Rectal smooth muscle tissue (tissue), 1 donor: ENCODE results near the gene A1BG.

Experiments
- H3K27ac ChIP-seq: one replicate; pipeline ENCODE4 v1.7.0; 2013; ENCODE audit warnings: low read depth, low read length, inconsistent platforms
- H3K27me3 ChIP-seq: one replicate; pipeline ENCODE4 v1.7.0; 2013; ENCODE audit warnings: low read length; ENCODE audit not compliant: control insufficient read depth, insufficient read depth
- H3K36me3 ChIP-seq: one replicate; pipeline ENCODE4 v1.7.0; 2013; ENCODE audit warnings: low read length; ENCODE audit not compliant: control insufficient read depth, insufficient read depth
- H3K4me1 ChIP-seq: one replicate; pipeline ENCODE4 v1.7.0; 2013; ENCODE audit warnings: low read length; ENCODE audit not compliant: control insufficient read depth, insufficient read depth
- H3K4me3 ChIP-seq: one replicate; pipeline ENCODE4 v1.7.0; 2013; ENCODE audit warnings: low read length
- H3K9ac ChIP-seq: one replicate; pipeline ENCODE4 v1.7.0; 2013; ENCODE audit warnings: low read length

A1BG gene

DNA sequence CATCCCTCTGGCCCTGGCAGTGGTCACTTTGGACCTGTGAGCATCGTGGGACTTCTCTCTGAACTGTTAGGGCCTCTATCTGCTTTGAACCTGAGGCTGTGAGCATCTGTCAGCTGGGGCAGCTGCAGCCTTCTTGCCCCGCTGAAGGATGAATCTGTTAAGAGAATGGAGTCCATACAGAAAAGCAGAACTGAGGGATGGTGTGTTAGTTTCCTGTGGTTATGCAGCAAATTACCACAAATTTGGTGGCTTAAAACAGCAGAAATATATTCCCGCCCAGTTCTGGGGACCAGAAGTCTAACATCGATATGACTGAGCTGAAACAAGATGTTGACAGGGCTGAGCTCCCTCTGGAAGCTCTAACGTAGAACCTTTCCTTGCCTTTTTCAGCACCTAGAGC, 10.9 kb upstream of the A1BG start:
- no peak overlapping the region for H3K9ac ChIP-seq
- H3K36me3 ChIP-seq, result no peaks in the 10 kb centered on the region
- H3K4me1 ChIP-seq, result peaks cover 3% of the 10 kb centered on the region
- H3K27ac ChIP-seq, result no peak overlapping the region
- H3K4me3 ChIP-seq, result no peak overlapping the region
- peaks cover 3% of the 10 kb centered on the region for H3K27me3 ChIP-seq

DNA sequence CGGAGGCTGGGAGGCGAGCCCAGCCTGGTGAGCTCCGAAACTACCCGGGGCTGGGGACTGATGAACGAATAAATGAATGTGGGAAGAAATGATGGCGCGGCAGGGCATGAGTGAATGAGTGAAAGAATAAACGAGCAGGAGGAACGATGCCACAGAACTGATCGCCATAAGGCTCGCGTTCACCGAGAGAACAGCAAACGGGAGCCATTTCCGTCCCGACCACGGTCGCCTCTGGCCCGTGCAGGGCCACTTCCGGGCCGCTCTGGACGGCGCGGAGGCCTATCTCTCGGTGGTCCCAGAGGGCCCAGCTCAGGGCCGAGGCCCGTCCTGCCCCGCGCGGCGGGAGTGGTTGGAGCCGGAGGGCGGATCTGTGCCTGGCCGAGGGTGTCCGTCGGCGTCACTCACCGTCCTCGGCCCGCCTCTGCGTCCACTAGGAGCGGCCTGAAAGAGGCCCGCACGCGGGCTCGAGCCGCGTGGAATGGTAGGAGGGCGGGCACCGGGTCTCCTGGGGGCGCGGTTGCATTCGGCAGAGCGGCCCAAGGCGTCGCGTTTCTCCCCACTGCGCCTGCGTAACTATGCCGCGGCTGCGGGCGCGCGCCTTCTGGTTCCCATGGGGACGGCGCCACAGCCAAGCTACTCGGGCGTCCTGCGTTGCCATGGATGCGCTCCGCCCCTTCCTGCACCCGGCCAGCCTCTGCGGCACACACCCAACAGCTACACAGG, 9.1 kb upstream of the A1BG start, which contains the start of gene ZNF497:
ZNF497 (minus strand) TSS at position 480 of the 723 bp plus-strand sequence. CDS start 5,116 bp downstream, outside the sequence.
- Histone ChIP-seq H3K4me1 (peaks cover 3% of the 10 kb centered on the region), H3K27ac (peak within 1 kb of the TSS; percentile 98), H3K36me3 (no peaks in the 10 kb centered on the region), H3K9ac (peak within 1 kb of the TSS; percentile 94), H3K27me3 (peaks cover 3% of the 10 kb centered on the region), H3K4me3 (peak within 1 kb of the TSS; percentile 94)

DNA sequence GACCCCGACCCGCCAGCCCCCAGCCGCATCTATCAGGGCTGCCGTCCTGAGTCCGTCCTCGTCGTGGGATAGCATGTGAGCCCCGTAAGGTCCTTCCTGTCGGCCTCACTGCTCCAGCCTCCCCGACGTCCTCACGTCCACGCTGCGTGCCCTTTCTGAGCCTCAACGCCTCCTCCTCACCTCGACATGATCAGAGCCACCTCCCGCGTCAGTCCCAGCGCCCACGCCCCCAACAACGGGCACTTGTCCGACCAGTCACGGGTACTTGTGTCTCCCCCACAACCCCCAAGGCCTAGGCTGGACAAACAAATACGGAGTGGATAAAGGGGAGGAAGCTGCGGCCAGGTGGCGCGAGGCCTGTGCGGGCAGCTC, 8.6 kb upstream of the A1BG start:
- H3K4me3 ChIP-seq, result peak overlapping the region; percentile 94

DNA sequence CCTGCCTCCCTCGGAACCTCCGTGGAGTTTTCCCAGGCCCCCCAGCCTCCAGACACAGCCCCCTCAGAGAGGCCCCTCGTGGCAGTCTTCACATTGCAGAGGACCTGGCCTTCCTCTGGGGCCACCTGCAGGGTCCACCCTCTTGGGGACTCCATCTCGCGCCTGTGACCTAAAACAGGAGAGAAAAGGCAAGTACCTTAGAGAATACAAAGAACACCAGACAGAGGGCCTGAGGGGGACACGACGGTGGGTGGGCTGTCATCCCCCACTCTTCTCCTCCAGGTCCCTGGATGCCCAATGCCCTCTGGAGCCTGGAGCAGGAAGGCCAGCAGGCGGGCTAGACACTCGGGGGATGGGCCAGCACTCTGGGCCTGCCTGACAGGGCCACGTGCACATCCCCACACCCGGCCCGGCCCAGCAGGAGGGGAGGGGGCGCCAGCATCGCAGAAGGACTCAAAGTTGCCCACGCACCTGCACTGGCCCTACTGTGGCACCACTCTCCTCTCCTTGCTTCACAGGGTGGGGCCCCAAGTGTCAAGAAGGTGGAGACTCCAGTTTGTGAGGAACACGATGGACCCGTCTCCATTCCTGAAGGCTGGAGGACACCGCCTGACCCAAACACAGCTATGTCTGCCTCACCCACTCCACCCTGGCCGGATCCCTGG, 4.3 kb upstream of the A1BG start:
- H3K36me3 ChIP-seq, result no peaks in the 10 kb centered on the region
- peaks cover 4% of the 10 kb centered on the region for H3K27me3 ChIP-seq
- peaks cover 3% of the 10 kb centered on the region for H3K4me1 ChIP-seq
- H3K9ac ChIP-seq, result no peak overlapping the region
- H3K4me3 ChIP-seq, result no peak overlapping the region
- H3K27ac ChIP-seq, result no peak overlapping the region

More for the DNA sequence above, 8.6 kb upstream of the A1BG start:
- Histone ChIP-seq H3K4me1 (peaks cover 3% of the 10 kb centered on the region), H3K27me3 (peaks cover 2% of the 10 kb centered on the region), H3K9ac (peak overlapping the region; percentile 94), H3K36me3 (no peaks in the 10 kb centered on the region), H3K27ac (peak overlapping the region; percentile 98)

DNA sequence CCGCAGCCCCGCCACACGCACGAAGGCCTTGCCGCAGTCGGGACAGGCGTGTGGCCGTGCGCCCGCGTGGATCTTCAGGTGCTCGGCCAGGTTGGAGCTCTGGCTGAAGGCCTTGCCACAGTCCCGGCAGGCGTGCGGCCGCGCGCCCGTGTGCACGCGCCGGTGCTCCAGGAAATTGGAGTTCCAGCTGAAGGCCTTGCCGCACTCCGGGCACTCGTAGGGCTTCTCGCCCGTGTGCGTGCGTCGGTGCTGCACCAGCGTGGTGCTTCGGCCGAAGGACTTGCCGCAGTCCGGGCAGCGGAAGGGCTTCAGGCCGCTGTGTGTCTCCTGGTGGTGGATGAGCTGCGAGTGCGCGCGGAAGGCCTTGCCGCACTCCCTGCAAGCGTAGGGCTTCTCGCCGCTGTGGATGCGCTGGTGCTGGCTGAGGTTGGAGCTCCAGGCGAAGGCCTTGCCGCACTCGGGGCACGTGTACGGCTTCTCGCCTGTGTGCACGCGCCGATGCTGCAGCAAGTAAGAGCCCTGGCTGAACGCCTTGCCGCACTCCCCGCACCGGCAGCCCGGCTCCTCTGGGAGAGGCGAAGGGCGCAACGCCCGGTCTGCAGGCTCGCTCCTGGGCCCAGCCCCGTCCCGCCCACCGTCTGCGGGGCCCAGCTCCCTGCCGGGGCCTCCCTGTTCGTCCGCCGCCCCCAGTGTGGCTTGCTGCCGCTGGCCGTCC, 3.6 kb upstream of the A1BG start:
- Histone ChIP-seq H3K27me3 (peaks cover 4% of the 10 kb centered on the region), H3K27ac (no peak overlapping the region), H3K9ac (no peak overlapping the region), H3K4me1 (peaks cover 3% of the 10 kb centered on the region), H3K36me3 (no peaks in the 10 kb centered on the region), H3K4me3 (peak overlapping the region; percentile 49)

DNA sequence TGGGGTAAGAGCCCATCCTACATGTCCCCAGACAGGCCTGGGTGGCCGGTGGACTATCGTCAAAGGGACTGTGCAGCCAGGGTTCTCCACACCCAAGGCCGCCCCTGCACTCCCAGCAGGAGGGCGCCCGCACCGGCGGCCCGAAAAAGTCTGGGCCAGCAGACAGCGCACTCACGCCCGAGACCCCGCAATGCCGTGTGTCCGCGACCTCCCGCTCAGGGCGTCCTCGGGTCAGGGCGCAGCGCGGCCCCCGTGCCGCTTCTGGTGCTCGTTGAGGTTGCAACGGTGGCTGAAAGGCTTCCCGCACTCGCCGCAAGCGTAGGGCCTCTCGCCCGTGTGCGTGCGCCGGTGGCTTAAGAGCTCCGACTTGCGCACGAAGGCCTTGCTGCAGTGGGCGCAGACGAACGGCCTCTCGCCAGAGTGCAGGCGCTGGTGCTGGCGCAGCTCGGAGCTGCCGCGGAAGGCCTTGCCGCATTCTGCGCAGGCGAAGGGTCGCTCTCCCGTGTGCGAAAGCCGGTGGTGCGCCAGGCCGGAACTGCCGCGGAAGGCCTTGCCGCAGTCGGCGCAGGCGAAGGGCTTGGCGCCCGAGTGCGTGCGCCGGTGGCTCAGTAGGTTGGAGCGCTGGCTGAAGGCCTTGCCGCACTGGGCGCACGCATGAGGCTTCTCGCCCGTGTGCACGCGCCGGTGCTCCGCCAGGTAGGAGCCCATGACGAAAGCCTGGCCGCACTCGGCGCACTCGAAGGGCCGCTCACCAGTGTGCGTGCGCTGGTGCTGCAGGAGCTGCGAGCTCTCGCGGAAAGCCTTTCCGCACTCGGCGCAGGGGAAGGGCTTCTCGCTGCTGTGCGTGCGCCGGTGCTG, 2.8 kb upstream of the A1BG start:
- Histone ChIP-seq H3K9ac (no peak overlapping the region), H3K4me3 (peak overlapping the region; percentile 49), H3K27ac (no peak overlapping the region), H3K36me3 (no peaks in the 10 kb centered on the region), H3K27me3 (peaks cover 9% of the 10 kb centered on the region), H3K4me1 (no peaks in the 10 kb centered on the region)

DNA sequence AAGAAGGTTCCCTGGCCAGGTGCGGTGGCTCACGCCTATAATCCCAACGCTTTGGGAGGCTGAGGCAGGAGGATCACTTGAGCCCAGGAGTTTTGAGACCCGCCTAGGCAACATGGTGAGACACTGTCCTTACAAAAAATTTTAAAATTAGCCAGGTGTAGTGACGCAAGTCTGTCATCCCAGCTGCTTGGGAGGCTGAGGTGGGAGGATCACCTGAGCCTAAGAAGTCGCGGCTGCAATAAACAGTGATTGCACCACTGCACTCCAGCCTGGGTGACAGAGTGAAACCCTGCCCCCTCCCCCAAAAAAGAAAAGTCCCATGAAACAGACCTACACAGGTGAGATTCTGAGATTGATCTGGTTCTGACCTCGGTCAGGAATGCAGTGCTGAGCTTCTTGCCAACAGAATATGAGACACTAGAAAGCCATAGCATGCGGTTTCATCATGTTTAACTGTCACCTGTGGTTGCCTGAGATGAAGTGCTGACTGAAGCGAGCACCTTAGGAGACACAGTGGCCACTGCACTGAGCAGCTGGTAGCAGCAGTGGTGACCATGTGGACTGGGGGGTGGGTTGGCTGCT, 2.0 kb upstream of the A1BG start:
- H3K4me3 ChIP-seq, result no peak overlapping the region

DNA sequence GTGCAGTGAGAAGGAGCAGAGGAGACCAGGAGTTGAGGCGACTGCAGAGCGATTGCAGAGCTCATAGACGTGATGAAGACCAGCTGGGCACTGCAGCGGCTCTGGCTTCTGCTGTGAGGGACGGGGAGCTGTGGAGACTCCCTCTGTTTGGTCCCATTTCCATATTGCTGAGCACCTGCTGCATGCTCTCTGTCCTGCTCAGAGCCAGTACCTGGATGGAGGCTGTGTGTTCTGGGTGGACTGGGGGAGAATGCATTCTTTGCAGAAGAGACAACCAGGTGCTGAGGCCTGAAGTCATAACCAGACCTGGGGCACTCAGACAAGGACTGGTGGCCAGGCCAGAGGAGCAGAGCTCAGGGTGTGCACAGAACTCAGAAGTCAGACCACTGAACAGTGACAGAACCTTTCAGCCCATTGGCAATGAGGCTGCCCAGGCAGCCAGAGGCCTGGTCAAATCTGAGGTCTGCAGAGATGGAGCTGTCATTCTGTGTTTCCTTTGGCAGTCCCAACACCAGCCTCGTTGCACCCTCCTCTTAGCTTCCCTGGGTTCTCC, 1.3 kb upstream of the A1BG start:
- Histone ChIP-seq H3K27me3 (peaks cover 9% of the 10 kb centered on the region), H3K27ac (no peak overlapping the region), H3K4me1 (no peaks in the 10 kb centered on the region), H3K9ac (no peak overlapping the region), H3K36me3 (no peaks in the 10 kb centered on the region), H3K4me3 (no peak overlapping the region)

More for the DNA sequence above, 2.0 kb upstream of the A1BG start:
- H3K4me1 ChIP-seq, result no peaks in the 10 kb centered on the region
- H3K27me3 ChIP-seq, result peaks cover 9% of the 10 kb centered on the region
- no peaks in the 10 kb centered on the region for H3K36me3 ChIP-seq
- no peak overlapping the region for H3K9ac ChIP-seq
- no peak overlapping the region for H3K27ac ChIP-seq

DNA sequence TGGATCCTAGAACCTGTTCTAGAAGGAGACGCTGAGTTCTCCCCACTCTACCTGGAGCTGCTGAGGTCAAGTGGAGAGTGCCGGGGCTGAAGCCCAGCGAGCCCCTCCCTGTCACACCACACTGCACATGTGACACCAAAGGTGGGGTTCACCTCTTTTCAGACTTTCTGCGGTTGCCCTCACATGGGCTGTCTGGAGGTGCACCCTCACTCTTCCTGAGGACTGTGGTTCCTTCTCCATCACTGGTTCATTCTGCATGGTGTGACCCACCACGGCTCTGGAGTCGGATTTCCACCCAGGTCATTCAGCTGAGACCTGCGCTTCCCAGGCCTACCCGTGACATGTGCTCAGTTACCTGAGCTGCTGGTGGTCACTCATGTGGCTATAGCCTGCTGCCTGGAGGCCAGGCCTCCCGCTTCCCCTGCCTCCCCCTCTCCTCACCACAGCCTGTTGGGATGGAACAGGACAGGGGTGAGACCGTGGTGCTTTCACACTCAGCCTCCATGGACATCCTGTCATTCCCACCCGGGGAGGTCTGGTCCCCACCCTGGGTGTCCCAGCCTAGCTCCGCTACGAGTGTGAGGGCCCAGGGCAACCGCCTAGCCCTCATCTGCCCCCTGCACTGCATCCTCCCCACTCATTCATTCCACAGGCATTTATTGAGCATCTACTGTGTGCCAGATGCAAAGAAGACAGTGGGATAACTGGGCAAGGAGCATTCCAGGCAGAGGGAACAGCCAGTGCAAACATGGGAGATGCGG, 605 bp upstream of the A1BG start:
- H3K9ac ChIP-seq, result no peak overlapping the region
- no peak overlapping the region for H3K4me3 ChIP-seq
- H3K27me3 ChIP-seq, result peaks cover 9% of the 10 kb centered on the region
- H3K36me3 ChIP-seq, result no peaks in the 10 kb centered on the region
- no peaks in the 10 kb centered on the region for H3K4me1 ChIP-seq
- no peak overlapping the region for H3K27ac ChIP-seq

DNA sequence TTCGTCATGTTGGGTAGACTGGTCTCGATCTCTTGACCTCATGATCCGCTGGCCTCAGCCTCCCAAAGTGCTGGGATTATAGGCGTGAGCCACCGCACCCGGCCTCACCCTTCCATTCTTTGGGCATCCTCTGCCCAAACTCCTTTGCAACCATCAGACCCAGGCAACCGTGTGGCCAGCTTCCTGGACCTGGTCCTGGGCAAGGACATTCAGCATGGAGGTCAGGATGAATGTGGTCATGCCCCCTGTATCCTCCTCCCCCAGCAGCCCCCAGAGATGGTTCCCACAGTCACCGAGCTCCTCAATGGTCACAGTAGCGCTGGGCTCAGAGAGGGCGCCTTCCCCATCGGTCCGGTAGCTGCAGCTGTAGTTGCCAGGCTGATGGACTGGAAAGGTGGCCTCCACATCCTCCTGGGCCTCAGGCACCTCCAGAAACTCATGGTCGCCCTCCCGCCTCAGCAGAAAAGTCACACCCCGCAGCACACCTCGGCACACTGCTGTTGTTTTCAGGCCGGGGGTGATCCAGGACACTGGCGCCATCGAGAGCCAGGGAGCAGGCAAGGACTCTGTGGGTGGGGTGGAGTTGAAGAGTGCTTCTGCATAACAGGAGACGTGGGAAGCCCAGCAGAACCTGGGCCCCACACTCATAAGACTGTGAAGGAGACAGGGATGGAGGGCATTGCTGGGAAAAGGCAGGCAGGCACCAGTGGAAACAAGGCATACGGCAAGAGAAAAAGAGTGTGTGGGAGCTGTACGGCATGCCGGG, 1.1 kb downstream of the A1BG start:
- no peak overlapping the region for H3K4me3 ChIP-seq
- no peak overlapping the region for H3K9ac ChIP-seq
- H3K4me1 ChIP-seq, result no peaks in the 10 kb centered on the region
- no peak overlapping the region for H3K27ac ChIP-seq
- H3K36me3 ChIP-seq, result no peaks in the 10 kb centered on the region
- peaks cover 9% of the 10 kb centered on the region for H3K27me3 ChIP-seq
